Ascending aorta (tissue), 2 donors: Measurements from ENCODE around the gene AP1B1. TPM values are rescaled to one million over a fixed set of nuclear protein-coding genes. Genes with fewer than 3 reads are reported as not detected.

Experiments
- DNase-seq, 2 donors: peaks; one replicate each; pipeline ENCODE4 v3.0.0-alpha.2; 2019; ENCODE audit warnings: low spot score in 2 of 2
- H3K27ac ChIP-seq, 2 donors: fragments of 200-600 bp; sonication (generic); one replicate each; pipeline ENCODE4 v1.5.1; 2016 to 2017; ENCODE audit warnings: mild to moderate bottlenecking in 1 of 2
- H3K27me3 ChIP-seq: fragments of 200-600 bp; sonication (generic); one replicate; pipeline ENCODE4 v1.5.1; 2017
- H3K36me3 ChIP-seq, 2 donors: fragments of 200-600 bp; sonication (generic); one replicate each; pipeline ENCODE4 v1.5.1; 2016
- H3K4me1 ChIP-seq, 2 donors: fragments of 200-600 bp; sonication (generic); one replicate each; pipeline ENCODE4 v1.5.1; 2016 to 2017; ENCODE audit warnings: mild to moderate bottlenecking in 1 of 2
- H3K4me3 ChIP-seq, 2 donors: fragments of 200-600 bp; sonication (generic); one replicate each; pipeline ENCODE4 v1.5.1; 2016 to 2017; ENCODE audit warnings: mild to moderate bottlenecking in 1 of 2
- H3K9me3 ChIP-seq, 2 donors: fragments of 200-600 bp; sonication (generic); one replicate each; pipeline ENCODE4 v1.5.1; 2016
- CTCF ChIP-seq, 3 experiments: fragments of 200-600 bp in 2 of 3; fragments of 450-650 bp in 1 of 3; sonication (generic) in 2 of 3; IDR thresholded peaks; one replicate each; pipeline ENCODE4 v1.5.1; 2016 to 2019; ENCODE audit warnings: antibody characterized with exemption in 3 of 3, mild to moderate bottlenecking in 1 of 3, moderate library complexity in 1 of 3
- intact Hi-C: fragments of 100-400 bp; cut with DNase I; formaldehyde crosslinking; loops from one replicate; pipeline ENCODE4 v1.15.1; 2023
- total RNA-seq: library from RNA; depleted of rRNA; stranded (reverse); fragments of >200 nt; gene quantifications from one replicate; pipeline ENCODE4 v1.1.0, GENCODE V29; 2016

Gene AP1B1
- total RNA-seq, 1 donor from 2014 or later: 86.4 TPM

GRCh38 chr22:29307596-29308147, 80.7 kb downstream of the AP1B1 start:
- Histone ChIP-seq H3K36me3 (no peaks in the 10 kb centered on the region), H3K27me3 (no peaks in the 10 kb centered on the region), H3K4me3 (peak overlapping the region; percentile 80 to 99), H3K27ac (peak overlapping the region; percentile 83 to 87), H3K4me1 (peaks cover 26 to 49% of the 10 kb centered on the region in 2 donors), H3K9me3 (no peaks in the 10 kb centered on the region)
- DNase-seq: no peak
- intact Hi-C loops: no loop called here
- no peak for TF ChIP-seq CTCF (IDR thresholded peaks at IDR 0.05)

- H3K36me3 ChIP-seq: no peaks in the 10 kb centered on the region
- H3K4me3 ChIP-seq: peak overlapping the region; percentile 80 to 99
- intact Hi-C loops: loop anchor here (1.0 kb wide), 1 partner anchor 40 kb away; the partner anchor contains the start of gene RHBDD3
- H3K27ac ChIP-seq: peak overlapping the region; percentile 83 to 87
- peak in 1 of 2 donors; percentile 88 for DNase-seq
- peaks cover 26 to 54% of the 10 kb centered on the region in 2 donors for H3K4me1 ChIP-seq
- TF ChIP-seq CTCF (IDR thresholded peaks at IDR 0.05): no peak
- no peaks in the 10 kb centered on the region for H3K9me3 ChIP-seq
- no peaks in the 10 kb centered on the region for H3K27me3 ChIP-seq
These were observed 81.4 kb downstream of the AP1B1 start for GRCh38 chr22:29306835-29307595.

GRCh38 chr22:29306175-29306834, 82.1 kb downstream of the AP1B1 start, which contains the start of gene GAS2L1:
GAS2L1 (plus strand) TSS chr22:29306650; CDS start chr22:29308106, 1,456 bp downstream.
- intact Hi-C loops: loop anchor here (1.0 kb wide), 1 partner anchor 39 kb away; the partner anchor contains the start of gene RHBDD3
- peak within 1 kb of the TSS; percentile 80 to 99 for H3K4me3 ChIP-seq
- TF ChIP-seq CTCF (IDR thresholded peaks at IDR 0.05): peak; percentile 69 to 77 (median 74)
- H3K36me3 ChIP-seq: no peaks in the 10 kb centered on the region
- peak in 1 of 2 donors; percentile 90 for DNase-seq
- H3K27me3 ChIP-seq: no peaks in the 10 kb centered on the region
- no peaks in the 10 kb centered on the region for H3K9me3 ChIP-seq
- peak within 1 kb of the TSS; percentile 83 to 87 for H3K27ac ChIP-seq
- peaks cover 26 to 48% of the 10 kb centered on the region in 2 donors for H3K4me1 ChIP-seq

- H3K9me3 ChIP-seq: no peaks in the 10 kb centered on the region
- H3K27ac ChIP-seq: peak overlapping the region in 1 of 2 donors; percentile 83
- H3K4me1 ChIP-seq: peaks cover 26 to 47% of the 10 kb centered on the region in 2 donors
- no peaks in the 10 kb centered on the region for H3K27me3 ChIP-seq
- intact Hi-C loops: loop anchor here (1.0 kb wide), 1 partner anchor 39 kb away; the partner anchor contains the start of gene RHBDD3
- peak overlapping the region in 1 of 2 donors; percentile 80 for H3K4me3 ChIP-seq
- DNase-seq: no peak
- H3K36me3 ChIP-seq: peaks cover 2 to 5% of the 10 kb centered on the region in 2 donors
- no peak for TF ChIP-seq CTCF (IDR thresholded peaks at IDR 0.05)
These were observed 82.6 kb downstream of the AP1B1 start for GRCh38 chr22:29305836-29306174.

GRCh38 chr22:29302681-29303465, 85.5 kb downstream of the AP1B1 start:
- DNase-seq: no peak
- Histone ChIP-seq H3K27me3 (no peaks in the 10 kb centered on the region), H3K9me3 (no peaks in the 10 kb centered on the region), H3K36me3 (peaks cover 31 to 32% of the 10 kb centered on the region in 2 donors), H3K4me1 (peaks cover under 1 to 20% of the 10 kb centered on the region in 2 donors), H3K4me3 (no peak overlapping the region), H3K27ac (peak overlapping the region; percentile 4 to 67)
- intact Hi-C loops: no loop called here
- TF ChIP-seq CTCF (IDR thresholded peaks at IDR 0.05): no peak
